ENCODE results near the gene RPL26.

The RPL26 gene

GRCh38 chr17:8383143-8383822, at the start of gene RPL26:
RPL26 (minus strand) TSS chr17:8383193; CDS start chr17:8382310, 883 bp downstream.
- peak; percentile 85 for DNase-seq (ENCODE audit: low spot score)

- no peak for DNase-seq (ENCODE audit: low spot score)
Observed at GRCh38 chr17:8430966-8431365, 48.0 kb upstream of the RPL26 start.

GRCh38 chr17:8426802-8427201, 43.8 kb upstream of the RPL26 start:
- DNase-seq (ENCODE audit: low spot score), result no peak

GRCh38 chr17:8426094-8426720, 43.2 kb upstream of the RPL26 start:
- no peak for DNase-seq (ENCODE audit: low spot score)

GRCh38 chr17:8421571-8421970, 38.6 kb upstream of the RPL26 start:
- no peak for DNase-seq (ENCODE audit: low spot score)

GRCh38 chr17:8420041-8420934, 37.3 kb upstream of the RPL26 start:
- DNase-seq (ENCODE audit: low spot score), result no peak

GRCh38 chr17:8419305-8419704, 36.3 kb upstream of the RPL26 start:
- DNase-seq (ENCODE audit: low spot score), result no peak

GRCh38 chr17:8418471-8418870, 35.5 kb upstream of the RPL26 start:
- DNase-seq (ENCODE audit: low spot score), result no peak

- DNase-seq (ENCODE audit: low spot score), result no peak
Observed at GRCh38 chr17:8417806-8418205, 34.8 kb upstream of the RPL26 start.

GRCh38 chr17:8413938-8414337, 30.9 kb upstream of the RPL26 start:
- DNase-seq (ENCODE audit: low spot score), result no peak

GRCh38 chr17:8413328-8413727, 30.3 kb upstream of the RPL26 start:
- no peak for DNase-seq (ENCODE audit: low spot score)

GRCh38 chr17:8412089-8412488, 29.1 kb upstream of the RPL26 start:
- no peak for DNase-seq (ENCODE audit: low spot score)

GRCh38 chr17:8410883-8411238, 27.9 kb upstream of the RPL26 start:
- no peak for DNase-seq (ENCODE audit: low spot score)

GRCh38 chr17:8409966-8410882, 27.2 kb upstream of the RPL26 start:
- peak; percentile 71 for DNase-seq (ENCODE audit: low spot score)

- DNase-seq (ENCODE audit: low spot score), result no peak
Observed at GRCh38 chr17:8408371-8408770, 25.4 kb upstream of the RPL26 start.

- no peak for DNase-seq (ENCODE audit: low spot score)
Observed at GRCh38 chr17:8406174-8406573, 23.2 kb upstream of the RPL26 start.

GRCh38 chr17:8405499-8406016, 22.6 kb upstream of the RPL26 start:
- no peak for DNase-seq (ENCODE audit: low spot score)

- DNase-seq (ENCODE audit: low spot score), result no peak
Observed at GRCh38 chr17:8402921-8403536, 20.0 kb upstream of the RPL26 start.

- DNase-seq (ENCODE audit: low spot score), result no peak
Observed at GRCh38 chr17:8401107-8401506, 18.1 kb upstream of the RPL26 start.

- no peak for DNase-seq (ENCODE audit: low spot score)
Observed at GRCh38 chr17:8398980-8399379, 16.0 kb upstream of the RPL26 start.

GRCh38 chr17:8397636-8398035, 14.6 kb upstream of the RPL26 start, which contains the start of gene RNF222:
RNF222 (minus strand) TSS chr17:8397827; CDS start chr17:8393461, 4,366 bp downstream.
- no peak for DNase-seq (ENCODE audit: low spot score)

Measured in D341Med (cell line).